Activated T-cell treated with anti-CD3 and anti-CD28 coated beads for 48 hours (primary cell): ENCODE data around the gene MLLT3.

Experiments
- DNase-seq: peaks from one replicate; pipeline ENCODE4 v3.0.0-alpha.2; 2020; ENCODE audit warnings: low read depth

MLLT3 gene

GRCh38 chr9:20477940-20478620 lies 144.2 kb downstream of the MLLT3 start:
- DNase-seq = no peak

- DNase-seq = no peak
These were observed 145.3 kb downstream of the MLLT3 start for GRCh38 chr9:20476912-20477521.

GRCh38 chr9:20474496-20474895 lies 147.8 kb downstream of the MLLT3 start:
- no peak for DNase-seq

GRCh38 chr9:20473515-20474013 lies 148.7 kb downstream of the MLLT3 start:
- DNase-seq = no peak

- no peak for DNase-seq
These were observed 149.8 kb downstream of the MLLT3 start for GRCh38 chr9:20472342-20473045.

GRCh38 chr9:20466328-20467008 lies 155.8 kb downstream of the MLLT3 start:
- no peak for DNase-seq

GRCh38 chr9:20464242-20464641 lies 158.1 kb downstream of the MLLT3 start:
- DNase-seq = no peak

GRCh38 chr9:20463823-20464222 lies 158.5 kb downstream of the MLLT3 start:
- no peak for DNase-seq

- no peak for DNase-seq
These were observed 159.9 kb downstream of the MLLT3 start for GRCh38 chr9:20462410-20462809.

GRCh38 chr9:20447291-20447690 lies 175.0 kb downstream of the MLLT3 start:
- DNase-seq = no peak

- DNase-seq = no peak
These were observed 176.1 kb downstream of the MLLT3 start for GRCh38 chr9:20446248-20446647.

GRCh38 chr9:20442461-20443319 lies 179.6 kb downstream of the MLLT3 start:
- DNase-seq = no peak

GRCh38 chr9:20441711-20442423 lies 180.4 kb downstream of the MLLT3 start:
- no peak for DNase-seq

GRCh38 chr9:20441166-20441565 lies 181.1 kb downstream of the MLLT3 start:
- DNase-seq = no peak

- no peak for DNase-seq
These were observed 184.8 kb downstream of the MLLT3 start for GRCh38 chr9:20437476-20437875.

- no peak for DNase-seq
These were observed 185.7 kb downstream of the MLLT3 start for GRCh38 chr9:20436476-20437195.

GRCh38 chr9:20428976-20429375 lies 193.3 kb downstream of the MLLT3 start:
- DNase-seq = no peak

GRCh38 chr9:20427359-20427758 lies 194.9 kb downstream of the MLLT3 start:
- no peak for DNase-seq

- no peak for DNase-seq
These were observed 196.3 kb downstream of the MLLT3 start for GRCh38 chr9:20426019-20426418.

GRCh38 chr9:20419533-20419932 lies 202.8 kb downstream of the MLLT3 start:
- no peak for DNase-seq
